Stimulated activated CD4-positive, alpha-beta T cell treated with anti-CD3 and anti-CD28 coated beads, TNF-alpha, amount 100 ng/mL, for 1 hour (primary cell): ENCODE measurements around the gene ERP29.
"Not testable (repeated sequence)": the region's sequence is repeated elsewhere in the genome, so short reads cannot be mapped to it uniquely, and the experiment has no call there.

Experiments used
- DNase-seq, 3 donors: peaks; one replicate each; pipeline ENCODE4 v3.0.0-alpha.2; 2020; ENCODE audit warnings: low read depth in 3 of 3, low spot score in 1 of 3

The ERP29 gene

GRCh38 chr12:112035219-112035785 lies 22.1 kb downstream of the ERP29 start:
- no peak for DNase-seq

DNA sequence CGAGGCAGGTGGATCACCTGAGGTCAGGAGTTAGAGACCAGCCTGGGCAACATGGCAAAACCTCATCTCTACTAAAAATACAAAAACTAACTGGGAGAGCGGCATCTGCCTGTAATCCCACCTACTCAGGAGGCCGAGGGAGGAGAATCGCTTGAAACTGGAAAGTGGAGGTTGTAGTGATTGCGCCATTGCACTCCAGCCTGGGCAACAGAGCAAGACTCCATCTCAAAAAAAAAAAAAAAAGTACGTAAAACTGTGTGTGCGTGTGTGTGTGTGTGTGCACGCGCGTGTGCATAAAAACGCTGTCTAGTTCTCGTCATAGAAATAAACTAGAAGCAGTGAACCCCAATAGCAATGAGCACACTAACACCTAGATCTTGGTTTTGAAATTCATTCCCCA lies 23.4 kb downstream of the ERP29 start:
- not testable (repeated sequence) for DNase-seq

DNA sequence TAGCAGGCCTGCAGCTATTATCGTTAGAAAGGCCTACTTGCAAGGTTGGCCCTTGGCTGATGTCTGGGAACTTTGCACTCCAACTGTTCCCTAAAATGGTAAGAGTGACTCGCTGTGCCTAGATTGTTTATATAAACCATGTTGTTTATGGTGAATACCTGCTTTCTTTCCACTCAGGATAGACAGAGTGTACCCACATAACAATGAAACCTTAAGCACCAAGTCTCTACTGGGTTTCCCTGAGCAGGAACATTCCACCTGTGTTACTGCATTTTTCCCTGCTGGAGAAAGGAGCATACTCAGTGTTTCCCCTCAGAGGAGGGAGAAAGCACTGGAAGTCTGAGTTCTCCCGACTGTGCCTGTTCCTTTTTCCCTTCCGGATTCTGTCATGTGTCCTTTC lies 32.8 kb downstream of the ERP29 start:
- DNase-seq, result no peak

GRCh38 chr12:112049351-112049750 lies 36.1 kb downstream of the ERP29 start:
- no peak for DNase-seq

GRCh38 chr12:112061137-112061536 lies 47.9 kb downstream of the ERP29 start:
- no peak for DNase-seq

DNA sequence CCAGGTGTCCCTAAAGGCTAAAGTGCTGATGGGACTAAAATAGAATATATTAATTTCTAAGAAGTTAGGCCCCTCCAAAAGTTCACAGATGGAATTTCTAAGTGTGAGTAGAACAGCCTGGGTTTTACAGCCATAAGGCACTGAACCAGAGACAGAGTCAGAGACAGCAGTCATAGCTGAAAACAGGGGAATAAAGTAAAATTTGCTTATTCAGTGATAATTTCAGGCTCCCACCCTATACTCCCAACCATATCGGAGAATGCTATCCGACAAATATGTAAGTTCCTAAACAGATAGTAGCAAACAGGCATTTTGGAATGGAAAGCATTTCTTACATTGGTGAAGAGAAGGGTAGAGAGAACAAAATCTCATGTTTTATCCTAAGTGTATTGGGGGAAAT lies 50.0 kb downstream of the ERP29 start:
- DNase-seq, result no peak

GRCh38 chr12:112066566-112066965 lies 53.3 kb downstream of the ERP29 start:
- no peak for DNase-seq
